NB4 (cell line): ENCODE measurements around the gene LMNA.

ENCODE experiments used
- CTCF ChIP-seq: IDR thresholded peaks from one replicate; pipeline ENCODE4 v1.5.1; 2012; ENCODE audit warnings: low read depth, low read length
- POLR2A ChIP-seq: IDR thresholded peaks from 2 replicates; pipeline ENCODE4 v1.6.1; 2011; ENCODE audit warnings: mild to moderate bottlenecking; ENCODE audit not compliant: insufficient read length; ENCODE audit errors: extremely low read depth

GRCh38 chr1:156136970-156137483 lies 22.5 kb downstream of the LMNA start:
- no peak for TF ChIP-seq POLR2A
- peak; percentile 23 for TF ChIP-seq CTCF
